SJSA1 (cell line): ENCODE data around the gene HCN1. TPM values are rescaled to one million over a fixed set of nuclear protein-coding genes. Genes with fewer than 3 reads are reported as not detected.
"Not testable (repeated sequence)": the region's sequence is repeated elsewhere in the genome, so short reads cannot be mapped to it uniquely, and the experiment has no call there.

ENCODE experiments used
- DNase-seq, 2 experiments: peaks; one replicate each; pipeline ENCODE4 v3.0.0-alpha.2; 2015 to 2020; ENCODE audit warnings: low spot score in 2 of 2, low read depth in 1 of 2
- H3K27ac ChIP-seq: fragments of 250-450 bp; sonication (Bioruptor Pico); 2 replicates; pipeline ENCODE4 v1.5.1; 2020; ENCODE audit warnings: mild to moderate bottlenecking, moderate library complexity
- H3K27me3 ChIP-seq: fragments of 250-450 bp; sonication (Bioruptor Pico); replicated peaks from 2 replicates; pipeline ENCODE4 v1.5.1; 2020; ENCODE audit warnings: mild to moderate bottlenecking, moderate library complexity
- H3K36me3 ChIP-seq: fragments of 250-450 bp; sonication (Bioruptor Pico); 2 replicates; pipeline ENCODE4 v1.5.1; 2020; ENCODE audit warnings: mild to moderate bottlenecking
- H3K4me1 ChIP-seq: fragments of 250-450 bp; sonication (Bioruptor Pico); replicated peaks from 2 replicates; pipeline ENCODE4 v1.6.1; 2021; ENCODE audit warnings: mild to moderate bottlenecking
- H3K4me3 ChIP-seq: fragments of 250-450 bp; sonication (Bioruptor Pico); 2 replicates; pipeline ENCODE4 v1.5.1; 2020; ENCODE audit warnings: mild to moderate bottlenecking
- H3K9me3 ChIP-seq: fragments of 250-450 bp; sonication (Bioruptor Pico); replicated peaks from 2 replicates; pipeline ENCODE4 v1.5.1; 2020; ENCODE audit warnings: mild to moderate bottlenecking
- total RNA-seq: library from RNA; depleted of rRNA; stranded (reverse); fragments of >200 nt; shearing (Covaris generic); gene quantifications from 2 replicates; pipeline ENCODE4 v1.2.3, GENCODE V29; 2014

The HCN1 gene
- total RNA-seq, 1 experiment from 2014 or later, result not detected

DNA sequence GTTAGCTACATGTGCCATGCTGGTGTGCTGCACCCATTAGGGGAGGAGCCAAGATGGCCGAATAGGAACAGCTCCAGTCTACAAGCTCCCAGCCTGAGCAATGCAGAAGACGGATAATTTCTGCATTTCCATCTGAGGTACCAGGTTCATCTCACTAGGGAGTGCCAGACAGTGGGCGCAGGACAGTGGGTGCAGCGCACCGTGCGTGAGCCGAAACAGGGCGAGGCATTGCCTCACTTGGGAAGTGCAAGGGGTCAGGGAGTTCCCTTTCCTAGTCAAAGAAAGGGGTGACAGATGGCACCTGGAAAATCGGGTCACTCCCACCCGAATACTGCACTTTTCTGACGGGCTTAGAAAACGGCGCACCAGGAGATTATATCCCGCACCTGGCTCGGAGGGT lies 251.3 kb downstream of the HCN1 start:
- not testable (repeated sequence) for H3K36me3 ChIP-seq, H3K27ac ChIP-seq, H3K4me1 ChIP-seq, DNase-seq, H3K9me3 ChIP-seq, H3K4me3 ChIP-seq, H3K27me3 ChIP-seq

DNA sequence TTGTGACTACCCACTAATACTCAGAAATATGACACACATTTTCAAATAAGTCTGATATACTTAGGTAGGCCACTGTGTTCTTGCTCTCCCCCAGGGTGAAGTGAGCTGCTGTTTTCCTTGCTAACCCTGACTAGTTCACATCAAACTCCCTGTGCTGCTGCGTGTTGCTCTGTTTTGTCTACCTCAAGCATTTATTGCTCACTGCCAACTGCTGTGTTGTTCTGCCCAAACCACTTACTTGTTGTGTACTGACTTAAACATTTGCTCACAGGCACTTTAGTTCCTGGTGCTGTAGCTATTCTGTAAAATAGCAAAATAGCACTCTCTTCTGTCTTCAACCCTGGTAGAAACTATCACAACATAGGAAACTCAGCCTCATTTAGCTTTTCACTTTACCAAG lies 255.7 kb downstream of the HCN1 start:
- no peaks in the 10 kb centered on the region for H3K4me1 ChIP-seq
- no peaks in the 10 kb centered on the region for H3K9me3 ChIP-seq
- no peak overlapping the region for H3K27ac ChIP-seq
- H3K4me3 ChIP-seq, result no peak overlapping the region
- DNase-seq, result no peak
- no peaks in the 10 kb centered on the region for H3K27me3 ChIP-seq
- H3K36me3 ChIP-seq, result no peaks in the 10 kb centered on the region

DNA sequence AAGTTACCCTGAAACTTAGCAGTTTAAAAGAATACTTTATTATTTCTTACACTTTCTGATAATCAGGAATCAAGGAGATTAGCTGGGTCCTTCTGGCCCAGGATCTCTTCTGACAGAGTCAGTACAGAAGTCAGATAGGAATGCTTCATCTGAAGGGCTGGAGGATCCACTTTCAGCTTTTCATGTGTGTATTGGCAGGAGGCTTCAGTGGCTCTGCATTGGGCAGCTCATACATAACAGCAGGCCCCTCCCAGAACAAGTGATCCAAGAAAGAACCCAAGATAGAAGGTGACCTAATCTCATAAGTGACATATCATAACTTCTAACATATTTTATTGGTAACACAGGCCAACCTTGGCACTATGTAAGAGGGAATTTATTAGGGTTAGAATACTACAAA lies 258.4 kb downstream of the HCN1 start:
- Histone ChIP-seq H3K4me1 (no peaks in the 10 kb centered on the region), H3K9me3 (no peaks in the 10 kb centered on the region), H3K27me3 (no peaks in the 10 kb centered on the region), H3K27ac (no peak overlapping the region), H3K4me3 (no peak overlapping the region), H3K36me3 (no peaks in the 10 kb centered on the region)
- DNase-seq, result no peak

DNA sequence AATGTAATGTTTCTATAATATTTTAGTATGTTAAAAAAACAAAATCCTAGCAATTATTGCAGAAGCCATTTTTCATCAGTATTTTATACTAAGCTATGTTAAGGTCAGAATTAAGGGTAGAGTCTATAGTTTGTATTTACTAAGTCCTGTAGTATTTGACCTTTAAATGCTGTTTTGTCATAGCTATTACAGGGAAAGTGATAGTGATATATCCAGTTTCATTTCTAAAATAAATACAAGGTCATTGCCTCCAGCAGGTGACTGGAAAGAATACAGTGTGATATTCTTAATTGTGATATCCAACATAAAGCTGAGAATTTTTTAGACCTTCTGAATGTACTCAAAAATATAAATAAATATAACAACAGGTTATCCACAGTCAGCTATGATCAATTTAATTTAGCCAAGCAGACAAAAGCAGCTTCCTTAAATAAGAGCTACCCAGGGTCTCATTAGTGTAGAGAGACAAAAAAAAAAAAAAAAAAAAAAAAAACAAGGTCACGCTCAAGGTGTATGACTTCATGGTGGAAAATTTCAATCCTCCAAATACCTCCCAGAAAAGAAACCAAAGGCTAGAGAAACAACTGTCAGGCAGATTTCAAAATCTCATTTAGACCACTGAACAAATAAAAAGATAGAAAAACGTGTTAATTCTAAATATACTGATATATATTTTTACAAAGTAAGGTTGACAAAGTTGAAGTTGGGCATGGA lies 278.7 kb downstream of the HCN1 start:
- 0 out of 2 replicates have a peak, but pooled peaks cover under 1% of the 10 kb centered on the region for H3K9me3 ChIP-seq
- no peak overlapping the region for H3K4me3 ChIP-seq
- no peaks in the 10 kb centered on the region for H3K36me3 ChIP-seq
- no peaks in the 10 kb centered on the region for H3K27me3 ChIP-seq
- H3K4me1 ChIP-seq, result no peaks in the 10 kb centered on the region
- no peak overlapping the region for H3K27ac ChIP-seq
- no peak for DNase-seq

DNA sequence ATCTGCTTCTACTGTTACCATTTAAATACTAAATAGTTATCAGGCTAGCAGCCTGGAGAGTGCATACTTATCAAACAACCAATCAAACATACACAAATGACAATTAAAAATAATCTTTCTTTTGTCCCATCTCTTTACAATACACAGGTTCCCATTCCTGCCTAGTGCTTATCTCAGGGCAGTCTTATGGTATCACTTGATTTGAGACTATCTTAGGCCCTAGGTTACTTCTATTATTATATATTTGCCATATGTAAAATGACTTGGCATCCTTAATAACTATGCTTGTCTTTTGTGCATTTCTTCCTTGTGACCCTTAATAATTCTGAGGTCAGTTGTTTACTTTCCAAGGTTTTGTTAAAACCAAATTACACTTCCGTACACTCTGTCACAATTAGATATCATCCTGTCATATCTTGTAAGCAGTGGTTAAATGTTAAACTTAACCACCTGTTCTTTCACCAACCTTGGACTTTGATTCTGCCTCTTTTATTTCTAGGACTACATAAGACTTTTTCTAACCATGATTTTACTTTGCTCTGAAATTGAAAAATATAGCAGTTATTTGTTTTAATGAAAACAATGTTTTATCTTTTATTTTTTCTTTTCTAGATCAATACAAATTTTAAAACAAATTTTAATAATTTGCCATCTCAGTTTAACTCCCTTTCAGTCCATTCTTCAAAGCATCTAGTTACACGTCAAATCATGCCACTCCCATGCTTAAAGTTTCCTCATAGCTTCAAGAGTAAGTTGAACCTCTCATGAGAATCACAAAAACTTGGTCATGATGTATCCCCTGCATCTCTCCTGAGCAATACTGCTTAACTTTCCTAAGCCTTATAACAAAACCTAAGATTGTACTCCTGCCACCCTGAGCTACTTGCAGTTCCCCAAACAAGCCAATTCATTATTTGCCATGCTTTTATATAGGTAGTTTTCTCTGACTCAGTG lies 281.3 kb downstream of the HCN1 start:
- H3K9me3 ChIP-seq, result 0 out of 2 replicates have a peak, but pooled peaks cover 4% of the 10 kb centered on the region
- DNase-seq, result no peak
- no peak overlapping the region for H3K27ac ChIP-seq
- no peaks in the 10 kb centered on the region for H3K4me1 ChIP-seq
- no peaks in the 10 kb centered on the region for H3K36me3 ChIP-seq
- no peaks in the 10 kb centered on the region for H3K27me3 ChIP-seq
- H3K4me3 ChIP-seq, result no peak overlapping the region

DNA sequence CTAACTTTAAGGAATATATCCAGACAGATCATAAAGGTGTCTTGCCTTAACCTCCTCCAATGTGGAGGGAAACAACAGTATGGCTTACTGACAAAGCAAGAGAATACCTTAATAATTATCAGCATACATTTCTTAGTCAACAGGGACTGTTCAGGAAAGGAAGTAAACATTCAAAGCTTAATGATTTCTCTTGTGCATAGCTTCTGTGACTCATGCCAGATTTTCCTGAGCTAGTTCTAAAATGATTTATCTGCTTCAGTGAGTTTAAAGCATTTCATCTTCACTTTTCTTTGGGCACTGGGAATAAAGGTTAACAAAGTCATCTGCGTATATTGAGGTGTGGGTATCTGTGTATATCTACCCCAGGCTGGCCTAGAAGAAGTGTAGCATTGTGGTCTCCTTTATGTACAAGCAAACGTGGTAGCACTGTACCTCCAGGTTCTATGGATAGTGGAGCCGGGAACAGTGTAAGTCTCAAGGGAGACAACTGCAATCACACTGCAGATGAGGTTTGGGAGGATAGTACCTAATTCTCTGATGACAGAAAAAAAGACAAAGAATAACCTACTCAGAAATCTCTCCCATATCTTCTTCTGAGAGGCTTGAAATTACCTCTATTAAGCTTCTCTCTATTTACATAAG lies 284.1 kb downstream of the HCN1 start:
- Histone ChIP-seq H3K9me3 (0 out of 2 replicates have a peak, but pooled peaks cover 6% of the 10 kb centered on the region), H3K4me1 (no peaks in the 10 kb centered on the region), H3K36me3 (no peaks in the 10 kb centered on the region), H3K27ac (no peak overlapping the region), H3K4me3 (no peak overlapping the region), H3K27me3 (no peaks in the 10 kb centered on the region)
- DNase-seq, result no peak

DNA sequence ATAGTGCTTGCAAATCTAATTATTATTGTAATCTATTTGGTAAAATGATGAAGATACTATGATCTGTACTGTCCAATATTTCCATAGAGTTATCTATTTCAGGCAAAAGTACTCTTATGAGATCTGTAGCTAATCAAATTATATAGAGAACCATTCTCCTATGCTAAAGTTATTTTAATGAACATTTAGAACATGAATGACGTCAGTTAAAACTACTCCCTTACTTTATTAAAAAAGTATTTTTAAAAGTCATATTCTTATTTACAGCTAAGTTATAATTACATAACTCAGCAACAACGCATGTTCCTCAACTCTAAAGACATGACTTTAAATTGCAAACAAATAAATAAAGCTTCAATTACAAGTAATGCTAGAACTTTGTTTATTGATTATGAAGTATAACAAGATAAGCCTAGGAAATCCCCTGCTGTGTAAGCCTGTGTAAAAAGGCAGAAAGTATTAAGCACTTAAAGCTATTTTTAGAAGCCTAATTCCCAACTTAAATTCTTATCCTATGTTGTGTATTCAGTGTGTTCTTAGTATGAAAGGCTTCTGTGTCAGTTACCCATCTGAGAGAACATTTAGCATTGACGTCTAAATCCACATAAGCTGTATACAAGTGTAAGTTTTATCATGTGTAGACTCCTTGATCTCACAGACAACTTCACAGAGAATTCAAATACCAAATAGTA lies 285.7 kb downstream of the HCN1 start:
- Histone ChIP-seq H3K9me3 (0 out of 2 replicates have a peak, but pooled peaks cover 6% of the 10 kb centered on the region), H3K4me3 (no peak overlapping the region), H3K36me3 (no peaks in the 10 kb centered on the region), H3K27ac (no peak overlapping the region), H3K27me3 (no peaks in the 10 kb centered on the region), H3K4me1 (no peaks in the 10 kb centered on the region)
- no peak for DNase-seq

DNA sequence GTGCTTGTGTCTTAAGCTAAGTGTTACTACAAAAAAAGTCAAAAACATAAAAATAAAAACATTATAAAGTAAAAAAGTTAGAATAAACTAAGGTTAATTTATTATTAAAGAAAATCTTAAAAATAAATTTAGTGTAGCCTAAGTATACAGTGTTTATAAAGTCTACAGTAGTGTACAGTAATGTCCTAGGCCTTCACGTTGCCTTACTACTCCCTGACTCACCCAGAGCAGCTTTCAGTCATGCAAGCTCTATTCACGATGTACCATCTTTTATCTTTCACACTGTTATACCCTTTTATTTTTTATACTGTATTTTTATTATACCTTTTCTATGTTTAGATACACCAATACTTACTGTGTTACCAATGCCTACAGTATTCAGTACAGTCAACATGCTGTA lies 288.1 kb downstream of the HCN1 start:
- no peaks in the 10 kb centered on the region for H3K36me3 ChIP-seq
- H3K27ac ChIP-seq, result no peak overlapping the region
- no peaks in the 10 kb centered on the region for H3K27me3 ChIP-seq
- no peak overlapping the region for H3K4me3 ChIP-seq
- no peak for DNase-seq
- H3K9me3 ChIP-seq, result peaks cover 6% of the 10 kb centered on the region; the same call in 1 of the 2 replicates
- H3K4me1 ChIP-seq, result no peaks in the 10 kb centered on the region

DNA sequence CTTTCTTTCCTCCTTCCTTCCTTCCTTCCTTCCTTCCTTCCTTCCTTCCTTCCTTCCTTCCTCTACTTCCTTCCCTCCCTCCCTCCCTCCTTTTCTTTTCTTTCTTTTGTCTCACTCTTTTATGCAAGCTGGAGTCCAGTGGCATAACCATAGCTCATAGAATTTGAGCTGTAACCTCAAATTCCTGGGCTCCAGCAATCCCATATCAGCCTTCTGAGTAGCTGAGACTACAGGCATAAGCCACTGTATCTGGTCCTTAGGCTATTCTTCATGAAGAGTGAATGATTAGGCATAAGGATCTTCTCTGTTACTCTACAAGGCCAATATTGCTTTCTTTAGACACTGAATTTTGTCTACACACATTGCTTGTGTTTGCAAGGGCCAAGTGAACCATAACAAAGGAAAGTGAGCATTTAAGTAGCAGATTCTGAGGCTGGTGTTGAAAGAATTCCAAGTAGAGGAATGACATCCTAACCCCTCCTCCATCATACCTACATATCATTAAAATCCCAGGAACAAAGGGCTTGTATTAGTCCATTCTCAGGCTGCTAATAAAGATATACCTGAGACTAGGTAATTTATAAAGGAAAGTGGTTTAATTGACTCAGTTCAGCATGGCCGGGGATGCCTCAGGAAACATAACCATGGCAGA lies 293.2 kb downstream of the HCN1 start:
- no peaks in the 10 kb centered on the region for H3K4me1 ChIP-seq
- peaks cover 2% of the 10 kb centered on the region; the same call in 1 of the 2 replicates for H3K9me3 ChIP-seq
- H3K27ac ChIP-seq, result no peak overlapping the region
- no peak for DNase-seq
- H3K36me3 ChIP-seq, result no peaks in the 10 kb centered on the region
- H3K4me3 ChIP-seq, result no peak overlapping the region
- no peaks in the 10 kb centered on the region for H3K27me3 ChIP-seq

DNA sequence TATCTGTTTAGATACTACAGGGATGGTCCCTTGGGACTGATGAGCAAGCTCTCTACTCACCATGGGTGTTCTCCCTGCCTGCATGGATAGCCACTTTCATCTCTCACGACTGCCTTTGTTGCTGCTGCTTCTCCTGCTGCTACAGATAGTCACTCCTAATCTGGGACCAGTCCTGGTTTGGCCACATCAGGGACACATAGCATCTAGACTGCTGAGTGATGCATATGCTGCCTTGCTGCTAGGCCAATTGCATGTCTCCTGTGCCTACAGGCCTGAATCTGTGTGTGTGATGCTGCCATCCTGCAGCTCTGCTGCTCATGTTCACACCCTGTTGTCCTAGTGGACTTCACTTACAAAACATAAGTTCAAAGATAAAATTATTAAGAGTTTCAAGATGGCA lies 297.1 kb downstream of the HCN1 start:
- DNase-seq, result no peak
- Histone ChIP-seq H3K27me3 (no peaks in the 10 kb centered on the region), H3K4me1 (no peaks in the 10 kb centered on the region), H3K27ac (no peak overlapping the region), H3K4me3 (no peak overlapping the region), H3K36me3 (no peaks in the 10 kb centered on the region), H3K9me3 (no peaks in the 10 kb centered on the region; the same call in 1 of the 2 replicates)

DNA sequence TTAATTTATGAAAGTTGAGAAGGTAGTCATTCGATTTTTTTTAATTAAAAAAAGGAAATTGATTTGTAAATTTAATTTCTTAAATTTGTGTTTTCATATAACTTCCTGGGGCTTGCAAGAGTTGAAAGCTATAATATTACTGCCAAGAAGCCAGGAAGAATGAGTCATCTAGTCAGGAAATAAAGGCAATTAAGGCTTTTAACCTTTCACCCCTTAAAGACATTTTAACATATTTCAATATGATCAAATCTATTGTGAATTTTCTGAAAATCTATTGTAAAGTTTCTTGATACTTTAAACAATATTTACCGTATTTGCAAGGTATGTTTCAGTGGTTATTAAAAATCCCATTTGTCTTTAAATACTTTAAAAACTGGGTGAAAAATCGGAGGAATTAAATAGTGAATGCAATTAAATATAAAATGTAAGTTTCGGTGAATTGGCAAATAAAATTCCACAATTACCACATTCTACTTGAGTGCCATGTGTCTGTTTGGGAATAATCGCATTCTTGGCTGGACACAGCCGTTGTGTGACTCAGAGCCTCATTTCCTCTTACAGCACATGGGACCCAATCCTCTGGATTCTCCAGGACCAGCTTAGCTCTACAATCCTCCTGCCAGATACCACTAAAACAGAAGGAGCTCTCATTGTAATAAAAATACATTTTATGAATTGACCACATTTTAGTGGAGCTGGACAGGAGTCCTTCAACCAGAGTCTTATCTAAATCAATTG lies 310.7 kb downstream of the HCN1 start:
- Histone ChIP-seq H3K27ac (no peak overlapping the region), H3K4me1 (no peaks in the 10 kb centered on the region), H3K9me3 (0 out of 2 replicates have a peak, but pooled peaks cover 3% of the 10 kb centered on the region), H3K4me3 (no peak overlapping the region), H3K27me3 (no peaks in the 10 kb centered on the region), H3K36me3 (no peaks in the 10 kb centered on the region)
- DNase-seq, result no peak

DNA sequence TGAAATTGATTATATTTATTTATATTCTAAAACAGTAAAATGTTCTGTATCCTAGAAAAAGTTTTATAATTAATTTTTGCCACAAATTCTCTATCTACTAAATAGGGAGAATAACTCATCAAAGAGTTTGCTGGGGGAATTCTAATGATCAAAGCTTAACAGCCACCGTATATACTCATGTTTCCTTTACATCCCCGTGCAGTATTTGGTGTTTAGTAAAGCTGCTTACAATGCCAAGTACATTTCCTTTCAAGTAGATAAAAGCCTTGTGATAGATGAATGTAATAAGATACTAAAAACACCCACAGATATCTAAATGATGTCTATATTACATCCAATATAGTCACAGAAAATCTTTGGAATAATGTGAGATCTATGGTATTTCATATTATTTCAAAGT lies 312.2 kb downstream of the HCN1 start:
- H3K4me1 ChIP-seq, result no peaks in the 10 kb centered on the region
- H3K4me3 ChIP-seq, result no peak overlapping the region
- H3K9me3 ChIP-seq, result 0 out of 2 replicates have a peak, but pooled peaks cover 3% of the 10 kb centered on the region
- no peak overlapping the region for H3K27ac ChIP-seq
- no peak for DNase-seq
- H3K36me3 ChIP-seq, result no peaks in the 10 kb centered on the region
- no peaks in the 10 kb centered on the region for H3K27me3 ChIP-seq
